HG02938 (cell line): ENCODE measurements around the gene SYTL1.

Experiments used
- ATAC-seq: cut with Tn5 transposase; IDR thresholded peaks from one replicate; pipeline ENCODE4 v1.9.1; 2021; ENCODE audit warnings: mild to moderate bottlenecking, moderate library complexity; ENCODE audit not compliant: unreplicated experiment

The SYTL1 gene, protein sequence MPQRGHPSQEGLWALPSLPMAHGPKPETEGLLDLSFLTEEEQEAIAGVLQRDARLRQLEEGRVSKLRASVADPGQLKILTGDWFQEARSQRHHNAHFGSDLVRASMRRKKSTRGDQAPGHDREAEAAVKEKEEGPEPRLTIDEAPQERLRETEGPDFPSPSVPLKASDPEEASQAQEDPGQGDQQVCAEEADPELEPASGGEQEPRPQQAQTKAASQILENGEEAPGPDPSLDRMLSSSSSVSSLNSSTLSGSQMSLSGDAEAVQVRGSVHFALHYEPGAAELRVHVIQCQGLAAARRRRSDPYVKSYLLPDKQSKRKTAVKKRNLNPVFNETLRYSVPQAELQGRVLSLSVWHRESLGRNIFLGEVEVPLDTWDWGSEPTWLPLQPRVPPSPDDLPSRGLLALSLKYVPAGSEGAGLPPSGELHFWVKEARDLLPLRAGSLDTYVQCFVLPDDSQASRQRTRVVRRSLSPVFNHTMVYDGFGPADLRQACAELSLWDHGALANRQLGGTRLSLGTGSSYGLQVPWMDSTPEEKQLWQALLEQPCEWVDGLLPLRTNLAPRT

DNA sequence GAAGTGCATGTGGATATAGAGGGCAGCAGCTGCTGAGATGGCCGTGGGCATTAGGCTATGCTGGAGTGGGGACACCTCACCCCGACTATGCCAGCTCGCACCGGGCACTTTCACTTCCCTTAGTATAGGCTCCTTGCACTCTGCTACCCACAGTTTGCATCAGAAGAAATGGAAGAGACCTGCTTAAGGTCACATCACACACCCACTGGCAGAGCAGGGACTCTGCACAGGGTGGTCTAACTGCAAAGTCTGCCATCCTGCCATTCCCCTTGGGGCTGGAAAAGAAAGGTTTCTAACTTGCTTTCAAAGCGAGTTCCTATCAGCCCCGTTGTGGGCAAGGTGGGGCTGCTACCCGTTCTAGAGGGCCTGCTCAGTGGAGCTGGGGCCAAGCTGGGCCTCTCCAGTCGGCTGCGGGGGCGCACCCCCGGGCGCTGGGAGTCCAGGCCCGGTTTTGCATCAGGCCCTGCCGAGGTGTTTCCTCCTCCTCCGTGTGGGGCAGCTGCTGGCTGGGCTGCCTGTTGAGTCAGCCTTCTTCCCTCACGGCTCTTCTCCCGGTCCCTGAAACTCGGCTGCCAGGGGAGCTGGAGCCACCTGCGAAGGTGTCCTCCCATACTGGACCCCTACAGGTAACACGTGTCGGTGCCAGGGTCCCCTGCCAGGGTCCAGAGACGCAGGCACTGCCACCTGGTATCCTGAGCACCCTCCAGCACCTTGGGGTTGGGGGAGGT is at the start of gene SYTL1:
Gene SYTL1, plus strand, starts transcription at position 498 of the 728 bp plus-strand sequence. CDS start 3,313 bp downstream, outside the sequence.
- no peak for ATAC-seq

DNA sequence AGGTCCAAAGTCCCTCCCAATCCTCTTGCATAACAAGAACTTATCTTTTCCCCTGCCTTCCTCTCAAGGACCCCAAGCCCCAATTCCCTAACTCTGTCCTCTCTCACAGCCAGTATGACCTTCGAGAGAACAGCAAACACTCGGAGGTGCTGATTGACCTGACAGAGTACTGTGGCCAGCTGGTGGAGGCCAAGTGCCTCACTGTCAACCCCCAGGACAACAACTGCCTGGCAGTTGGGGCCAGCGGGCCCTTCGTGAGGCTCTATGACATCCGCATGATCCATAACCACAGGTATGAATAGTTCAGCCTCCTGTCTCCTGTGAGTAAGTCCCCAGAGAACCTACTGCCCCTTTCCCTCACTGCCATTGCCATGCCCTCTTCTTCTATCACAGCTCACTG is 49.7 kb upstream of the SYTL1 start:
- no peak for ATAC-seq

DNA sequence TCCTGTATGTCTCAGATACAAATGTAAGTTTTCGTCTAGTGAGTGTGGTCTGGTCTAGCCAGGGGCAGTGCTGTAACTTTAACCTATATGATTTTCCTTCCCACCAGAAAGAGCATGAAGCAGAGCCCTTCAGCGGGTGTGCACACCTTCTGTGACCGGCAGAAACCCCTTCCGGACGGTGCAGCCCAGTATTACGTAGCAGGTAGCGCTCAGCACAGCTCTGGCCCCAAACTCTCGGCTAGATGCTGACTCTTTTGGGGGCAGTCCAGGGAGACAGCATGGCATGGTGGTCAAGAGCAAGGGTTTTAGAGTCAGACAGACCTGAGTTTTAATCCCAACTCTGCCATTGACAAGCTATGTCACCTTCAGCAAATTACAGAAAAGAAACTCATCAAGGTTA is 47.9 kb upstream of the SYTL1 start:
- ATAC-seq, result no peak

DNA sequence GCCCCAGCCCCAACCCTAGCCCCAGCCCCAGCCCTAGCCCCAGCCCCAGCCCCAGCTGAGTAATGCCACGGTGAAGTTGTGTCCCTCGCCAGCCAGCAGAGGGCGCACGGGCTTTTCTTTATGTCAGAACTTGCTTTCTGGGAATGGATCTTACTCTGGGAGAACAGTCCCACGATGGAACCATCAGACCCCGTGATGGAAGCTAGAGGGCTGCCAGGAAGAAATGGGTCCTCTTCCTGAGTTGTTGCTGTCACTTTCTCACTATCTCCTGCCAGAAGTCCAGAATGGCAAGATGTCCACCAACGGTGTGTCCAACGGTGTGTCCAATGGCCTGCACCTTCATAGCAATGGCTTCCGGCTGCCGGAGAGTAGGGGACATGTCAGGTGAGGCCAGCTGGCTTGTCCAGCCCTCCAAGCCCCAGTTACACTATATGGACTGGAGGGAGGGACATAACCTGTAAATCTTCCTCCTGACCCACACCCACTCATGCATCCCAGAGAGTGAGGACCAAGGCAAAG is 45.0 kb upstream of the SYTL1 start:
- ATAC-seq, result no peak

DNA sequence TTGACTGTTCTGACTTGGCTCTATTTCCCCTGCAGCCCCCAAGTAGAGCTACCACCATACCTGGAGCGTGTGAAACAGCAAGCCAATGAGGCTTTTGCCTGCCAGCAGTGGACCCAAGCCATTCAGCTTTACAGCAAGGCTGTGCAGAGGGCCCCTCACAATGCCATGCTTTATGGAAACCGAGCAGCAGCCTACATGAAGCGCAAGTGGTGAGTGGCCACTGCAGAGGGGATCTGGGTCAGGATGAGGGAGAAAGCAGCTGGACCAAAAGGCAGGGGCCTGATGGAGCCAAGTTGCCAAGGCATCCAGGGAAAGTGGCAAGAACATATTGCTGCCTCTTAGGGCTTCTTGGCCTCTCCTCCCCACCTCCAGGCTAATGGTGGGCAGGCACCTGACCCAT is 43.9 kb upstream of the SYTL1 start:
- ATAC-seq, result no peak

DNA sequence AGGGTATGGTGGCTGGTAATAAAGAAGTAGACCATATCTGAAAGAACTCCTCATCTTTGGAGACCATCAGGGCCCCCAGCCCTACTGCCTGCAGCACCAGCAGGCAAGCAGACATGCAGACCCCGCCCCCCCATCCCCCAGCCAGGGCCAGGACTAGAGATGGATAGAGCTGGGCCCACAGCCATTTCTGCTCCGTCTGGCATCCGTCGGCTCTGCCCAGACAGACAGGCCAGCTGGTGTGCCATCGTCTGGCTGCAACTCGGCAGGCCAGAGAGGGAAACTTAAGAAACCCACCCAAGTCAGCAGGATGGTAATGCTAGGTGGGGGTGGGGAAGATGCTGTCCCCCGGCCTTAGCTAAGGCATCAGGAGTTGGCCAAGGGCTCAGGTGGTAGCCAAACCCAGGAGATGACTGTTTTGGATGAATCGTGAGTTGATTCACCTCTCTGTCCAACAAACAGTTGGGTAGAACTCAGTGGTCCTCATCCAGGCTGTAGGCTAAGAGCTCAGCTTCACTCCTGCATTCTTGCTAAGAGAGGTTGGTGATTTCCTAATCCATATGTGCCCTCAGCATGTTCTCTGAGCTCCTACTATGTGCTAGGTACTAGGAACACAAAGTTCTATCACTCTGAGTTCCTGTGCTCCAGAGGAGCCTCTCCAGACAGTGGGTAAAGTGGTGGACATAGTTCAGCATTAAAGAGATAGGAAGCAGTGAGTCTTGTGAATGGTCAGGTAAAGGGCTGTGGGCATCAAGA is 43.0 kb upstream of the SYTL1 start:
- no peak for ATAC-seq

DNA sequence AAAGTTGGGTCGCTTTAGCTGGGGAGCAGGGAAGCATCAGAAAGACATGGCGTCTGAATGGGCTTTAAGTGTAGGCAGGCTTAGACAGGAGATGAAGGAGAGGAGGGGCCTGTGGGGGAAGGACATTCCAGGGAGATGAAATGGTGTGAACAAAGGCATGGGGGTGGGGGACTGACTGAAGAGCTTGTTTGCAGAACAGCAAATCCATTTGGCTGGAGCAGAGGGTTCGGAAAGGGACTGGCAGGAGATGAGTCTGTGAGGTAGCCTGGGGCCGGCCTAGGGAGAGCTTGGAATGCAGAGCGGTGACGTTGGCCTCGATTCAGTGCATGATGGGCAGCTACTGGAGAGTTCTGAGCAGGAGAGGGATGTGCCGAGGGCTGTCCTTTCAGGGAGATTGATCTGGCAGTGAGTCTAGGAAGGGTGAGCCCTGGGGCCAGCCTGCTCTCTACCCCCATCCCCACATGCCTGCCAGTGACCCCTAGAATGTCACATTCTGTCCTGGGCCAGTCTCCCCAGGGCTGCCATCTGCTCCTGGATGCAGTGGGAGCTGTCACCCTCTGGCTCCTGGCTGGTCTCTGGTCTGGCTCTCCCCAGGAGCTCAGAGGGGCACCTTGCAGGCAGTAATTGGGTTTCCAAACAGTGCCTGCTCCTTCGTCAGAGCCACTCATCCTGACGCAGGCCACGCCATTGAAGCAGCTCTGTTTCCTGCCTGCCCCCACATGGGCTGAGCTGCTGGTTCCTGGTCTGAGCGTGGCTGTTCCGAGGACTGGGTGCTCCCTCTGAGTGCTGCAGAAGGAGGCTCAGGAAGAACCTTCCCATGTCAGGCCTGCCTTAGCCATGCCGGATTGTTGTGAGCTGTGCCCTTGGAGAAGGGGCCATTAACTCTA is 42.2 kb upstream of the SYTL1 start:
- no peak for ATAC-seq

DNA sequence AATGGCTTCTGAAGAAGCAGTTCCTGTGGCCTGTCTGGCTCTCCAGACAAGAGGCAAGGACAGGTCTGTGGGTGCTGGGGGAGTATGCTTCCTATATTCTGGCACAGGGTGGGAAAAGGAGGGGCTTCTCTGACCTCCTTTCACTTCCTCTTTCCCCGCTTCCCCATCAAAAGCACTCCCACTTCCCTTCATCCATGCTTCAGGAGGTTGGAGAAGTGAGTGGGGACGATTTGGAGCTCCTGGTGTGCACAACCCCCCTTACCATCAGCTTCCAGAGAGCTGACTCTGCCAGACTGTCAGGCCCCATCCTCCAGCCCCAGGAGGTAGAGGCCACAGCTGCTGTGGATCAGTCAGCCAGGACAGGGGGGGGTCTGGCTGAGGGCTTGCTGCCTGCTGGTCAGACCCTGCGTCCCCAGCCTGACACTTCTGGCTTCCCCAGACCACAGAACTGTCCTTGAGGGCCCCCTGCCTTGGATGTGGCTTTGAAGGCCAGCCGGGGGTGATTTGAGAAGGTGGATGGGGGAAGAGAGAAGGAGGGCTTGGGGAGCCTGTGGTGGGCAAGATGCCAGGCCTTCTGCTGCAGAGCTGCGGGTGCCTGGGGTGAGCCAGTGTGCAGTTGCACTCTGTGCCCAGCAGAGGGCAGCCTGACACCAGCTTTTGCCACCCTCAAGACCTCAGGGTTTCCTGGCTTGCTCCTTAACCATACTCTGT is 41.3 kb upstream of the SYTL1 start:
- no peak for ATAC-seq

DNA sequence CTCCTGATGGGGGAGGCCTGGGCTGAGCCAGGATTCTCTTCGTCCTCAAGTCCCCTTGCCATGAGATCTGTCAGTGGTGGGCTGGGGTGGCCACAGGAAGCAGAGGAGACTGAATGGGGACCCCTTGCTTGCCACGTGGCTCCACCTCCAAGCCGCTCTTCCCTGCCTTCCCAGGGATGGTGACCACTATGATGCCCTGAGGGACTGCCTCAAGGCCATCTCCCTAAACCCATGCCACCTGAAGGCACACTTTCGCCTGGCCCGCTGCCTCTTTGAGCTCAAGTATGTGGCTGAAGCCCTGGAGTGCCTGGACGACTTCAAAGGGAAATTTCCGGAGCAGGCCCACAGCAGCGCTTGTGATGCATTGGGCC is 40.8 kb upstream of the SYTL1 start:
- ATAC-seq, result no peak

DNA sequence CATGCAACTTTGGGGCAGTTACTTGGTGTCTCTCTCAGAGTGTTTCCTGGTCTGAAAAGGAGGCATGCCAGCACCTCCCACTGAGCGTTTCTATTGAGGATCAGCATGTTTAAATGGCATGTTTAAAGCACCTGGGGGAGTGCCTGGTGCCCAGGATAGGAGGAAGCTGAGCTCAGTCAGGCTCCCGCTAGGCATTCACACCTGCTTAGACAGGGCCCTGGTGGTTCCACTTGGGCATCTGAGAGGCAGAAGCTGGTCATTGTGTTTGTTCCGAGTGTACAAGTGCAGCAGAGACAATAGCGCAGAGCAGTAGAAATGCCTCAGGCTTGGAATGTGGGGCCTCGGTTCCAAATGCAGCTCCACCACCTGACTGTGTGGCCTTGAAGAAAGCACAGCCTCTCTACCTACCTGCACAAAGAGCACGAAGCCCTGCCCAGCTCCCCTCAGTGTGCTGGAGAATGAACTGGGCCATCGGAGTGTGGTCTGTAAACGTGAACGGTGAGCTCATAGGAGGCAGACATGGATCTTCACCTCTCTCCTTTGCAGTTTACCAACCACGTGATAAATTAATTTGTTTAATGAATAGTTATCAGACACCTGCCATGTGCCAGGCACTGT is 40.1 kb upstream of the SYTL1 start:
- no peak for ATAC-seq

DNA sequence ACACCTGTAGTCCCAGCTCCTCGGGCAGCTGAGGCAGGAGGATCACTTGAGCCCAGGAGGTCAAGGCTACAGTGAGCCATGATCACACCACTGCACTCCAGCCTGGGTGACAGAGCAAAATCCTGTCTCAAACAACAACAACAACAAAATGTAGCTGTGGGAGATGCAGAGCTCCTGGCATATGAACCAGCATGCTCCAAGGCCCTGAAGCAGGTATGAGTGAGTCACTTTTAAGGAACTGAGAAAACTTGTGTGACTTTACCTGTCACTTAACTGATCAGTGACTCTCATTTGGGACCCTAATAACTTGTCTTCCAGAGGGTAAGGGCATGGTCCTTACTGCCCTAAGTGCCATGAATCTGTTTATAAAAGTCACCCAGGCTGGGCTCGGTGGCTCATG is 39.2 kb upstream of the SYTL1 start:
- ATAC-seq, result no peak

DNA sequence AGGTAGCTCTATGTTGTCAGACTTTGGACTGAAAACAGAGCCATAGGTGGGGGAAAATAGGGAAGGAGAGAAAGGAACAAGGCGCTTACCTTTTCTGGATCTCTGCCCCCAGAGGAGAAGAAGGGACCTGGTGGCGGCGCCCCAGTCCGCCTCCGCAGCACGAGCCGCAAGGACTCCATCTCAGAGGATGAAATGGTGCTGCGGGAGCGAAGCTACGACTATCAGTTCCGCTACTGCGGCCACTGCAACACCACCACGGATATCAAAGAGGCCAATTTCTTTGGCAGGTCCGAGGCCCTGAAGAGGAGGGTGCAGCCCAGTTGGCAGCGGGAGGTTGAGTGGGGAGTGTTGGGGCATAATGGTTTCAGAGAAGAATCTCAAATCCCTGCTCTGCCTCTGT is 38.3 kb upstream of the SYTL1 start:
- ATAC-seq, result no peak

DNA sequence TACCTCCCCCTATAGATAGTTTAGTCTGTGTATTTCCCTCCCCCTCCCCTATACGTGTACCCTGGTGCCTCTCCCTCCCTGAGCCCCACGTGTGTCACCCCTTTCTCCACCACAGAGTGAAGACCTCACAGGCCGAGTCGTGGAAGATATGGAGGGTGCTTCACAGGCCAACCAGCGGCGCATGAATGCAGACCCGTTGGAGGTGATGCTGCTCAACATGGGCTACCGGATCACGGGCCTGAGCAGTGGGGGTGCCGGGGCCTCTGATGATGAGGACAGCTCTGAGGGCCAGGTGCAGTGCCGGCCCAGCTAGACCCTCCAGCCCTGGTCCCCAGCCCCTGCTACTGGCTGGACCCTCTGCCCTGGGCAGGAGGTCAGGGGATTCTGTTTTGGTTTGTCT is 35.8 kb upstream of the SYTL1 start:
- no peak for ATAC-seq

DNA sequence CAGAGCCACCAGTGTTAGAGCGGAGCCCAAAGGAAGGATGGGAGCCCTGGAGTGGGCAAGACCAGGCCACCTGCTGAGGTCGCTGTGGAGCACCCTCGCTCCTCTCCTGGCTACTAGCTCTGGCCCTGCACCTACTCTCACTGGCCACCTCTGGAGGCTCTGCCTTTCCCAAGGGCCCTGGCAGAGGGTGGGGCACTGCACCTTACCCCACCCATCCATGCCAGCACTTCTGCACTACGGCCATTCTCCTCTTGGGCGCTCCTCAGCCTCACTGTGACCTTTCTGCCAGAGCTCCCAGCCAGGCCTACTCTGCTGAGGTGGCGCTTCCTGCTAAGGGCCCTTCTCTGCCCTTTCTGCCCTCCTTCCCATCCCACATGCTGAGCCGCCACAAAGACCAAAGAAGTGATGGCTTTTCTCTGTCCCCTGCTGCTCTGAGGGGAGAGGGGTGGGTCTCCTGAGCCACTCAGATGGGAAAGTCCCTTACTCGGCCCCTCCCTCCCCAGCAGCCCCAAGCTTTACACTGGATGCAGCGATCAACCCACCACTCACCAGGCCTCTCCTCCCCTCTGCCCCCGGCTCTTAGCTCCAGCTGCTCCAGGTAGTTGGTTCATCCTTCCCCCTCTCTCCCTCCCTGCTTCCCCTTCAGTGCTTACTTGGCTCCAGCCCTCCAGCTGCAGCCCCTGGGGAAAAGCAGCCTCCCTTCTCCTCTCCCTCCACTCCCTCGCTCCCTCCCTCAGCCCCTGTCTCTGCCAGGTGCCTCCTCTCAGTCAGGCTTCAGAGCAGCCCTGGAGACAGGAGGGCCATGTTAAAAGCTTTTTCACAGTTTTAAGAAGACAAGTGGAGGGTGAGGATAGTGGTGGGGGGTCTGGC is 34.7 kb upstream of the SYTL1 start:
- ATAC-seq, result no peak

DNA sequence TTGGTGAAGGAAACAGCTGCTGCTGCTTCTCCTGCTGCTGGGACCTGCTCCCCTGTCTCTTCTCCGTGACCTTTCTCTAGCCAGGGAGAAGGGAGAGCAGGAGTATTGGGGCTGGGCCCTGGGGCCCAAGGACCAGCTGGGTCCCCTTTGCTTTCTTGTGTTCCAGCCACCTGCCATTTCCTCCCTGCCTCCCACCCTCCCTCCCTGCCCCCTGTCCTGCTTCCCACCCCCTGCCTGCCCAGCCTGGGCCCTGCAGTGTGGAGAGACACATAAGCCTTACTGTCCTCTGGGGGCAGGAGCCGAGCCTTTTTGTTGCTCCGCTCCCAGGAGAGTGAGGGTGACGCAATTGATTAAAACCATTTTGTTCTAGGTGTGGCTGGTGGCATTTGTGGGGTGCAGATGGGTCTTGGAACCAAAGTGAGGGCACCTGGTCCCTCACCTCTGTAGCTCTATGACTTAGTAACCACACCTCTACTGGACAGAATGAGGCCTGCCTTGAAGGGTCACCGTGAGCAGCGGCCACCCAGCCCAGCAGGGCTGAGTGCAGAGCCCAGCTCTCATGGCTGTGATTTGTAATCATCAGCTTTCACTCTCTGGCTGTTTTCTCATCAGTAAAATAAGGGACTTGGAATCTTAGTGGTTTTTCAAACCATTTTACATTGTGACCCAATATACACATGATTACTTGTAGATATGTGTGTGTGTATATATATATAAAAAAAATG is 33.8 kb upstream of the SYTL1 start:
- no peak for ATAC-seq

DNA sequence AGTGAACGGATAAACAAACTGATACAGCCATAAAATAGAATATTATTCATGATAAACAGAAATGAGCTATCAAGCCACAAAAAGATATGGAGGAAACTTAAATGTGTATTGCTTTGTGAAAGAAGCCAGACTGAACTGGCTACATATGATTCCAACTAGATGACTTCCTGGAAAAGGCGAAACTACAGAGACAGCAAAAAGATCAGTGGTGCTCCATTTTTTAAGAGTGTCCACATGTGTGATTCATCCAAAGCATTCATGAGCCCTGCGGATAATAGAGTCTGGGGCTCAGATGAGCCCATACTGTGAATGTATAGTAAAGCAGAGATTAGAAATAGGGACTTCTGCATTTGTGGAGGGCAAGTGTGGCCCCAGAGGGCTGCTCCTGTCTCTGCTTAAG is 27.7 kb upstream of the SYTL1 start:
- ATAC-seq, result no peak

DNA sequence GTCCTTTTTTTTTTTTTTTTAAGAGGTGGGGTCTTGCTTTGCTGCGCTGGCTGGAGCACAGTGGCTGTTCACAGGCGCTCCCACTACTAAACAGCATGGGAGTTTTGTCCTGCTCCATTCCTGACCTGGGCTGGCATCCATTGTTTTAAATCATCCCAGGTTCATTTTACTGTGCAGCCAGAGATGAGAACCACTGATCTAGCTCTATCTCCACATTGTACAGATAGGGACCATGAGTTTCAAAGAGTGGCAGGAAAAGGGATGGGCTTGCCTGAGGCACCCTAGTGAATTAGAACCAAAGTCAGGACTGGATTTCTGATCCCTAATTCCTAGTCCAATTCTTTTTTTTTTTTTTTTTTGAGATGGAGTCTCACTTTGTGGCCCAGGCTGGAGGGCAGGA is 27.1 kb upstream of the SYTL1 start:
- no peak for ATAC-seq

DNA sequence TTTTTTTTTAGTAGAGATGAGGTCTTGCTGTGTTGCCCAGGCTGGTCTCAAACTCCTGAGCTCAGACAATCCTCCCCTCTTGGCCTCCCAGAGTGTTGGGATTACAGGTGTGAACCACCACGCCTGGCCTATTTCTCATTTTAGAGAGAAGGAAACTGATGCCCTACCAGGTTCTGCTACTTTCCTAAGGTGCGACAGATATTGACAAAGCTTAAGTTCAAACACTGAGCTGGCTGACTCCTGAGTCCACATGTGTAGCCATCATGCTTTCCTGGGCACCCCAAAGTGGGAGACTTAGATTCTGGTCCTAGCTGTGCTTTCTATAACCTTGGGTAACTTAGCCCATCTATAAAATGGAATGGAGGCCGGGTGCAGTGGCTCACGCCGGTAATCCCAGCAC is 25.0 kb upstream of the SYTL1 start:
- ATAC-seq, result no peak
